GM21367 (cell line): Measurements from ENCODE around the gene MUSK.
"Not testable (repeated sequence)": the region's sequence is repeated elsewhere in the genome, so short reads cannot be mapped to it uniquely, and the experiment has no call there.

ENCODE experiments used
- ATAC-seq: cut with Tn5 transposase; IDR thresholded peaks from one replicate; pipeline ENCODE4 v1.9.1; 2021; ENCODE audit not compliant: unreplicated experiment

The MUSK gene

GRCh38 chr9:110755179-110755578 is 86.6 kb downstream of the MUSK start:
- ATAC-seq = no peak

DNA sequence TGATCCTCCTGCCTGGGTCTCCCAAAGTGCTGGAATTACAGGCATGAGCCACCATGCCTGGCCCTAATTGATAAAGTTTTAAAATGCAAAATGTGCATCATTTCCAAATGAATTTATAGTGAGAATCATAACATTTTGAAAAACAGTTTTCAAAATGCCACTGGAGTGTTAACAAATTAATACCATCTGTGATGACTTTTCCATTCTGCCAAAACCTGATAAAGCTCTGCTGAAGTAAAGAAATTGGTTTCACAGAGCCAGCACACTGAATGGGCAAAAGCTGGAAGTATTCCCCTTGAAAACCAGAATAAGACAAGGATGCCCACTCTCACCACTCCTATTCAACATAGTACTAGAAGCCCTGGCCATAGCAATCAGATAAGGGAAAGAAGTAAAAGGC is 89.6 kb downstream of the MUSK start:
- ATAC-seq = no peak

DNA sequence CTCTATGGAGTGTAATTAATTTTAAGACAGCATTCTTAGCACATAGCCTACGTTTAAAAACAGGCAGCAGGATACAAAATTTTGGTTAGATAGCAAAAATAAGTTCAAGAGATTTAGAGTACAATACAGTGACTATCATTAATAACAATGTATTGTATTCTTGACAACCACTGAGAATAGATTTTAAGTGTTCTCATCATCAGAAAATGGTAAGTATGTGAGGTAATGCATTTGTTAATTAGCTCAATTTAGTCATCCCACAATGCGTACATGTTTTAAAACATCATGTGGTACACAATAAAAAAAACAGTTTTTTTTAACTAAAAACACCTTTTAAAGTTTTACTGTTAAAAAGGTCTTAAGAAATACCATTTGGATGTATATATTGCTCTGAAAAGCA is 94.2 kb downstream of the MUSK start:
- ATAC-seq = no peak

DNA sequence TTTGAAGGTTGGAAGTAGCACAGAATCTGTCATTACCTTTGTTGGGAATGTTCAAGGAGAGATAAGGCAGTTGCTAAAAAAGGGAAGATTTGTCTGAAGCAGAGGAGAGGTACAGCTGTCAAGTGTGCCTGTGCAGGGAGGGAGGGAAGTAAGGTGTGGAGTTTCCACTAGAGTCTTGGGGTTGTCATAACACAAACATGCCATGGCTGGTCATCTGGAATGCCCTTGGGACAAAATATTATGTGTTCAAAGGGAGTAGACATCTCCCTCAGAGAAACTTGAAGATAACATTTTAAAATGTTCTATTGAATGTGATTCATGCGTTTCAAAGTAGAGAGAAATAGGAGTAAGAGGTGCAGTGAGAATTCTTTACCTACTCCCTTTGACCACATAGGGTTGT is 95.0 kb downstream of the MUSK start:
- no peak for ATAC-seq

DNA sequence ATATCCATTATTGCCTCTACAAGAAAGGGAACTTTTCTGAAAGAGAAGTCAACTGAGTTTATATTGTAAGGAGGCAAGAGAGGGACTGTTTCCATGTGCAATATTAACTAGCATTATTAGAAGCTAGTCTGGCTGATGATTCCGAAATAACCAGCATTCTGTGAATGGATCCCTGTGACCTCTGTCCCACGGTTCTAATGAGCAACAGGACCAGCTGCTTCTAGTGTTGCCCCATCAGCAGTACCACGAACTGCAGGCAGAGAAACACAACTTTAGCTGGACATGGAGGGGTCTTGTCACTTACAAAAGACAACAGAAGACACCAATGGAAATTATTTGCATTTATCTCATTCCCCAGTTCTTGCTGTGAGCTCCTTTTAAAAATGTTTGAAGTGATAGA is 95.4 kb downstream of the MUSK start:
- no peak for ATAC-seq

DNA sequence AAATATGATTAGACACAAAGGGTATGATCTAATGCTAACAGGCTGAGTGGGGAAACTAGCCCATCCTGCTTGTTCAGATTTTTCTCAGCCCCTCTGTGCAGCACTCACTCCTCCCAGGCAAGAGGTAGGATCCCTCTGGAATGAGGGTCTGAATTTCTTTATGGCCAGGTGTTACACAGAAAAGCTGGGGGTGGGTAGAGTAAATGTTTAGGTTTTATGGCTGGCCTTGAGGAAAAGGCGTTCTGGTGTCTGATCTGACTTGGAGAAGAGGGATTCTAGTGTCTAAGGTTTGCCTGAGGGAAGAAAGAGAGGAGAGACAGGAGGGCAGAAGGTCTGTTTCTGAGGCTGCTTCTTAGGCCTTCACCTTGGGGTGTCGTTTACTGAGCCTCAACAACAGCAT is 97.3 kb downstream of the MUSK start:
- ATAC-seq = no peak

- no peak for ATAC-seq
Measured at GRCh38 chr9:110767559-110768063, 99.0 kb downstream of the MUSK start.

DNA sequence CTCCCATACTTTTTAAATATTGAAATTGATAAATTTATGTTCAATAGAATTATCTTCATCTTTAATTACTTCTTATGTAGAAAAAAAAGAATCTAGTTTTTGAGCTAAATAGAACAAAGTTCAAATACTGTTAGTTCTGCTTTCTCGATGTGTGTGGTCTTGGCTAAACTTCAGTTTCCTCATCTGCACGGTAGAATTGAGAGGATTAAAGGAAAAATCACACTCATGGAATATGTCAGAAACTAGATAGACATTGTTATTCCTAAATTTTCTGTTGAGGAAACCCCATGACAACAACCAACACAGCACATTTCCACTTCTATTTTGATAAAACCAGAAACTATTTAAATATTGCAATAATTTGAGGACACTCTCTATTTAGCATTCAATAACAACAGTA is 100.3 kb downstream of the MUSK start:
- ATAC-seq = no peak

DNA sequence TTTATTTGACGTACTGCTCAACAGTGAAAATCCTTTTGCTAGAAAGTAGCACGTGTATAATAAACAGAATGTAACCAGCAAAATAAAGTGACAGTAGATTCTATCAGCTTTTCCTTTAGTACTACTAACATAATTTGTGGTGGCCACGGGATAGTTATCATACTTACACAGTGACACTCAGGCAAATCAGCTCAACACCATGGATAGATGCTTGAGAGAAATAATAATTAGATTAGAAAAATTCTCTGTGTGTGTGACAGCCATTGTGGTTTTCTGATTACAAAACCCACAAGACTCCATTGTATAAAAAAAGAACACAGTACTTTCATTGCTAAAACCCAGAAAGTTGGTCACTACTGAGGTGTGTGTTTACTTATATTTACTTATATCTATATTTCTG is 101.1 kb downstream of the MUSK start:
- ATAC-seq = no peak

DNA sequence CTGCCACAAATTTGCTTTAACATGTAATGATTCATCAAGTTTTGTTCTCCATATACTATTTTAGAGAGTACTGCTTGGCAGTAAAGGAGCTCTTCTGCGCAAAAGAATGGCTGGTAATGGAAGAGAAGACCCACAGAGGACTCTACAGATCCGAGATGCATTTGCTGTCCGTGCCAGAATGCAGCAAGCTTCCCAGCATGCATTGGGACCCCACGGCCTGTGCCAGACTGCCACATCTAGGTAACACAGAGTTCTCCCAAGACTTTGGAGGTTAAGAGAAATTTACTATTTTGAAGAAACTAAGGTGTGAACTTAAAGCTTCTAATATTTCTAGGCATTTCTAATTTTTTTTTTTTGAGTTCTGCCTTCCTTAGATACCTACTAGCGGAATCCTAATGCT is 107.1 kb downstream of the MUSK start:
- no peak for ATAC-seq

DNA sequence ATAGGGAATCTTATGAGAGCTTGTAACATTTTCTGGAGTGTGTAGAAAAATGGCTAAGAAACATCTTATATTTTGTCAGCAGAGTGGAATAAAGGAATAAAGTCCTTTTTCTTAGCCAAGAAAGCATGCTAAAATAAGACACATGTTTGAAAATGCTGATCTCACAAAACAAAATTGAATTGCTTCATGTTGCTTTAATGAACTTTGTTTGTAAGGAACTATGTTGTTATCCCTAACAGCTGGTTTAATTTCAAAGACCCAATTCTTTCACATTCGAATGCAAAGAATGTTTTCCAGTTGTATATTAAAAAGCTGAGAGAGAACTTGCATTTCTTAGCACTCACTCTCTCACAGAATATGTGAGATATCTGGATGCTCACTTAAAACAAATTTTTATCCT is 107.6 kb downstream of the MUSK start:
- no peak for ATAC-seq

DNA sequence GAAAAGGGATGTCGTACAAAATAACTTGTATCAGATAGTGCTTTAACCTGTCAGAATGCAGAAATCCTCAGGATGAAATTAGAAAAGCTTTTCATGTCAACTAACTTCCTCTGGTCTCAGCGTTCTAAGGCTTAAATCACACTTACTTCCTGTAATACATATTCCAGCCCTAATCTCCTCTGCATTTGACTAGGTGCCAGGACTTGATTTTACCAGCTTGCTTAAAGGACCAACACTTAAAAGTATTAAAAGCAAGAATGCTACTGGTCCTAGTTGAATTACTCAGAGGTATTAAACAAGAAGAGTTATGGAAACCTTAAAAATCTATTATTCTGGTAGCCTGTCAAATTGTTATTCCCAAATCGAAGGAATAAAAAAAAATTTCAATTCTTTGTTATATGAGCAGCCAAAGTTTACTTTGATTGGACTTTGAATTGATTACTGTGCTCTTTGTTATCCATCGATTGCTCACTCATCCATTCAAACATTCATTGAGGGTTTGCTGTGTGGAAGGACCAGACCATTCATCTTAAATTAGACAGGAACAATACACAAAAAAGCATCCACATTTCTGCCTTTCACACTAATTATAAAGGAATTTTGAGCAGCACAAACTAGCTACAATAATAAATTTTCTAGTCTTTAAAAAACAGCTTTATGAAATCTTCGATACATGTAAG is 108.7 kb downstream of the MUSK start:
- ATAC-seq = no peak

DNA sequence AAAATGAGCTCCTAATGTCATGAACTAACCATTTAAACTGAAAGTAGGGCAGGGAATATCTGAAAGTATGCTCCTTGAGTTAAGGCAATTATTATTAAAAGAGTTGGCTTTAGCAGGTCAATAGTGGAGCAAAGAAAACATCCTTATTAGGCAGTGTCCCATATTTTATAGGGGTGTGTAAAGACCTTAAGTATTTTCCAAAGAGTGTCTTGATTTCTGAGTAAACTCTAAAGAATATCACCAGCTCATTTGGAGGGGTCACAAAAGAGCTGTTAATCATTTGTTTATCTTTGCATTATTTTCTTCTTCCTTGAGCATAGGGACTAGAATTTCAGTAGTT is 109.3 kb downstream of the MUSK start:
- ATAC-seq = no peak

DNA sequence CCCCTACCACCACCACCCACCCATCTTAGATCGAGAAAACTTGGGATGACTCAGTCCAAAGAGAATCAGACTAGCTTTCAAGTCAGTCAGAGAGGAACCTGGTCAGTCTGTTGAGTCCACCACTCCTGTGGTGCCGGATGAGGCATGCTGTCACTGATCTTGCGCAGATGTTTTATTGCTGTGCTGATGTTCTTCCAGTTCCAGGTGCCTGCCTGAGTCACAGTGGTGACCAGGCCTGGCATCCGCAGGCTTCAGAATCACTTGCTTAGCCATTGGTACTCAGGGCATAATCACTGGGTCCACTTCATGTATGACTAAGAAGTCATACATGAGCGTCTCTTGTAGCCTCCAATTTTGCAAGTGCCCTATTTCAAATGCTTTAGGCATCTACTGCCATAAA is 114.1 kb downstream of the MUSK start:
- ATAC-seq = no peak

DNA sequence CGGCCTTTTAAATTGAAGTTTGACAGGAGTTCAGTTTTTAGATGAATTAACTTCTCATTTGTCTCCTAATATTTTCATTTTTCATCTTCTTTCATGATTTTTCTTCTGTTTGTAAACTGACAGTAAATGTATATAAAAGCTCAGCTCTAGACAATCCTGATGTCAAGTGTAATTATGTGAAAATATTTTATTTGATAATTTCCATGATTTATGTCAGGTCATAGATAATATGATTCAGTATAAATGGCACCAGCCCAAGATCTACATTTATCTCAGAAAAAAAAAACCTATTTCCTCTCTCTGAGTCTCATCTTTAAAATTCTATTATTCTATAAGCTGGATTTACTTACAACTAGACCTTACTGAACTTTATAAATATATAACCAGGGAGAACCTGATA is 115.7 kb downstream of the MUSK start:
- ATAC-seq = no peak

DNA sequence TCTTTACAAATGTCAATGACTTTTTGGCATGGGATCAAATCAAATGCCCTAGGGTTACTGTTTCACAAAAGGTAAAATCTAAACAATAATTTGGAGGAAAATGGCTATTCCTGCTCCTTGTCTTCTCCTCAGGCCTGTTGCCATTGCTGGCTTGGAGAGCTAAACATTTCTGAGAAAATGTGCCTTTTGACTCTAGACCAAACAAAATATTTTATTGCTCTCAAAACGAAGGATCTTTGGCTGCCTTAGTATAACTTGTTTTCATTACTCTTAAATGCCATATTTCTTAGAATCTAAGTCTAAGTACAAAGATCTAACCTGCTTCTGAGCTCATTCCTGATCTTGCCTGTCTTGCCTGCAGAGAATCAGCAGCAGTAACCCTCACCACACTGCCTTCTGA is 116.6 kb downstream of the MUSK start:
- ATAC-seq = no peak

DNA sequence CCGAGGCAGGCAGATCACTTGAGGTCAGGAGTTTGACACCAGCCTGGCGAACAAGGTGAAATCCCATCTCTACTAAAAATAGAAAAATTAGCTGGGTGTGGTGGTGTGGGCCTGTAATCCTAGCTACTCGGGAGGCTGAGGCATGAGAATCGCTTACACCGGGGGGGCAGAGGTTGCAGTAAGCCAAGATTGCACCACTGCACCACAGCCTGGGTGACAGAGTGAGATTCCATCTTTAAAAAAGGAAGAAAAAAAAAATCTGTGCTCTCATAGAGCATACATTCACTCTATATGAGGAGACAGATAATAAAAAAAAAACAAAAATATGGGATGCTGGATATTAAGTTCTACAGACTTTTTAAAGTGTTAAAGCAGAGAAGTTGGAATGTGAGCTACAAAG is 119.8 kb downstream of the MUSK start:
- not testable (repeated sequence) for ATAC-seq

DNA sequence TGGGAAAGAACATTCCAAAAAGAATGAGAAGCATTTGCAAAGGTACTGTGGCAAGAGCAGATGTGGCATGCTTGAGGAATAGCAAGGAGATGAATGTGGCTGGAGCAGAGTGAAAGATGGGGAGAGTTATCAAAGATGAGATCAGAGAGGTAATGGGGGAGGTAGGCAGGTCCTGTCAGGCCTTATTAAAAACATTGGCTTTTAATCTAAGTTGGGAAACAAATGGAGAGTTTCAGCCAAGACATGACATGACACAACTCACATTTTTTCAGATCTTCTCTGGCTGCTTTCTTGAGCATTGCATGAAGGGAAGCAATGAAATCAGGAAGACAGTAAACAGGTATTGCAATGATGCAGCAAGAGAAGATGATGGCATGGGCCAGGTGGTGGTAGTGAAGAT is 120.3 kb downstream of the MUSK start:
- ATAC-seq = no peak

DNA sequence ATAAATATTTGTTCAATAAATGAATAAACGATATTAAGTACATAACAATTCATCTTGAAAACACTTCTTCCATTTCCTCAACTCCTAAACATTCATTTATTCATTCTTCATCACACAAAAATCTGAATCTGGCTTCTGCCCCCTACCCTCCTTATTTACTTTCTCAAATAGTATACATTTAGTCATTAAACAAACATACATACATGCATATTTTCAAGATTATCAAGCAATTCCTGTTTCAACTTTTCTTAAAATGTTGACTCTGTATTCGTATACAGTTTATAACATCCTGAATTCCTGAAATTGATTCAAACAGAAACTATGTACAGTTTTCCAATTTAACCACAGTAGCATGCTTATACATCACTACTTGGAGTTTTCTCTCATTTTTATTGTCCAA is 129.0 kb downstream of the MUSK start:
- ATAC-seq = no peak

GRCh38 chr9:110799396-110799795 is 130.8 kb downstream of the MUSK start:
- ATAC-seq = no peak

GRCh38 chr9:110801426-110801825 is 132.8 kb downstream of the MUSK start:
- ATAC-seq = no peak

- ATAC-seq = no peak
Measured at GRCh38 chr9:110802416-110803035, 133.9 kb downstream of the MUSK start.

- ATAC-seq = peak; percentile 51
Measured at GRCh38 chr9:110807956-110808598, 139.5 kb downstream of the MUSK start.
